Heart left ventricle (tissue), 16 donors: ENCODE data around the gene ZCWPW1. TPM values are rescaled to one million over a fixed set of nuclear protein-coding genes. Genes with fewer than 3 reads are reported as not detected.

Experiments
- ATAC-seq, 4 donors: fragments of 200-7000 bp; cut with Tn5 transposase; one replicate each; pipeline ENCODE4 v1.9.1; 2020 to 2022; ENCODE audit warnings: moderate library complexity in 4 of 4, mild to moderate bottlenecking in 3 of 4, moderate number of reproducible peaks in 1 of 4
- DNase-seq, 5 donors: peaks; one replicate each; pipeline ENCODE4 v3.0.0-alpha.2; 2020
- H3K27ac ChIP-seq, 12 donors: fragments of 200-600 bp; sonication (generic) in 4 of 12; one replicate each; pipeline versions ENCODE4 v1.5.0 to v1.8.0; 2016 to 2022; ENCODE audit warnings: mild to moderate bottlenecking in 2 of 12
- H3K27me3 ChIP-seq, 9 donors: fragments of 200-600 bp; sonication (generic) in 2 of 9; one replicate each; pipeline versions ENCODE4 v1.5.1 to v1.8.0; 2016 to 2022; ENCODE audit warnings: mild to moderate bottlenecking in 3 of 9
- H3K36me3 ChIP-seq, 9 donors: fragments of 200-600 bp; sonication (generic) in 2 of 9; one replicate each; pipeline versions ENCODE4 v1.5.0 to v1.8.0; 2018 to 2022; ENCODE audit warnings: mild to moderate bottlenecking in 2 of 9
- H3K4me1 ChIP-seq, 12 donors: fragments of 200-600 bp; sonication (generic) in 4 of 12; one replicate each; pipeline versions ENCODE4 v1.5.0 to v1.8.0; 2016 to 2022; ENCODE audit warnings: mild to moderate bottlenecking in 3 of 12
- H3K4me3 ChIP-seq, 12 donors: fragments of 200-600 bp; sonication (generic) in 4 of 12; one replicate each; pipeline versions ENCODE4 v1.5.0 to v1.8.0; 2017 to 2022; ENCODE audit warnings: mild to moderate bottlenecking in 9 of 12, moderate library complexity in 4 of 12
- H3K9me3 ChIP-seq, 12 donors: fragments of 200-600 bp; sonication (generic) in 4 of 12; one replicate each; pipeline versions ENCODE4 v1.5.0 to v1.8.0; 2016 to 2022; ENCODE audit warnings: mild to moderate bottlenecking in 1 of 12
- POLR2A ChIP-seq, 2 donors: fragments of 450-650 bp; IDR thresholded peaks; one replicate each; pipeline ENCODE4 v1.6.1; 2017; ENCODE audit warnings: antibody characterized with exemption in 2 of 2, mild to moderate bottlenecking in 2 of 2, moderate library complexity in 2 of 2
- WGBS, 4 donors: extraction: QIAGEN DNeasy Blood & Tissue Kit in 2 of 4; methylation state at CpG; one replicate each; pipeline versions ENCODE4 v1.1.5 to v1.1.7; 2013 to 2018; 5-methylcytosine and 5-hydroxymethylcytosine counted together
- intact Hi-C, 10 donors: fragments of 100-400 bp; cut with DNase I; formaldehyde crosslinking; loops; one replicate each; pipeline versions ENCODE4 v1.11.1 to v1.14.2; 2022
- polyA plus RNA-seq, 2 donors: library from polyadenylated mRNA; stranded (reverse); fragments of 200-250 nt; gene quantifications; one replicate each; pipeline ENCODE4 v1.2.3, GENCODE V29; 2013
- total RNA-seq, 9 donors: library from RNA; depleted of rRNA in 2 of 9; stranded (reverse); fragments of >200 nt in 2 of 9; fragmentation: NEBNext Ultra II Directional in 3 of 9; extraction: Animal tissue kit (Norgen Biotek cat#: 25700) in 3 of 9; gene quantifications; one replicate each; pipeline versions ENCODE4 v1.1.0 to v1.2.4, GENCODE V29; 2016 to 2023
- TF ChIP-seq, protein P1 (sequence below), 12 donors: fragments of 200-600 bp; sonication (generic) in 4 of 12; IDR thresholded peaks; one replicate each; pipeline versions ENCODE4 v1.5.0 to v1.8.0; 2018 to 2022; ENCODE audit warnings: antibody characterized with exemption in 12 of 12, mild to moderate bottlenecking in 5 of 12
- donor health status: ischemic (EF 13 %, LVEDD 7.1; RV severe dilation, severe dysfunction).
- donor health status: healthy with polysubstance abuse.
- donor health status: DM: no; HTN: yes; CAD: no.
- donor health status: DM: no; HTN: no; CAD: no.
- donor health status: ischemic (EF 25% LVEDD 6.9; RV normal size, moderate dysfunction).
- donor health status: ischemic (EF 25% LVEDD 5.7; RV mildly dilated, moderate dysfunction).
- donor health status: healthy.
- donor health status: DM: yes; HTN: yes; CAD: no.
- donor health status: ischemic (EF 35%, LVEDD 5.7; RV mildly dilated, moderate dysfunction).
- donor health status: nonischemic (EF 11% LVEDD 7.7; RV severe dilation, severe dysfunction).
- donor health status: DM: yes; HTN: yes; CAD: no.
- donor health status: PGD.
- donor health status: ischemic (EF 29% LVEDD 5.4; RV normal size, mild dysfunction).
- donor health status: nonischemic (EF 23%, LVEDD 6.1; RV moderate dilation, normal function).

ZCWPW1 gene
- total and polyA plus RNA-seq, 11 donors = 2.8 to 6.4 (median 4.0) TPM

DNA sequence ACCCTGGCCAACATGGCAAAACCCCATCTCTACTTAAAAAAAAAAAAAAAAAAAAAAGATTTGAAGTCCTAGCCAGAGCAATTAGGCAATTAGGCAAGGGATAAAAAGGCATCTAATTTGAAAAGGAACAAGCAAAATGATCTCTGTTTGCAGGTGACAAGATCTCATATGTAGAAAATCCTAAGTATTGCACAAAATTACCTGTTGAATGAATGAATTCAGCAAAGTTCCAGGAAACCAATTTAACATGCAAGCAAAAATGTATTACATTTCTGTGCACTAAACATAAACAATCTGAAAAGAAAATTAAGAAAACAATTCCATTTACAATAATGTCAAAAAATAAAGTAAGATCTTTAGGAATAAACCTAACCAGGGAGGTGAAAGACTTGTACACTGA, 65.4 kb downstream of the ZCWPW1 start:
- no peak for TF ChIP-seq POLR2A (IDR thresholded peaks at IDR 0.05)
- TF ChIP-seq, protein P1, sequence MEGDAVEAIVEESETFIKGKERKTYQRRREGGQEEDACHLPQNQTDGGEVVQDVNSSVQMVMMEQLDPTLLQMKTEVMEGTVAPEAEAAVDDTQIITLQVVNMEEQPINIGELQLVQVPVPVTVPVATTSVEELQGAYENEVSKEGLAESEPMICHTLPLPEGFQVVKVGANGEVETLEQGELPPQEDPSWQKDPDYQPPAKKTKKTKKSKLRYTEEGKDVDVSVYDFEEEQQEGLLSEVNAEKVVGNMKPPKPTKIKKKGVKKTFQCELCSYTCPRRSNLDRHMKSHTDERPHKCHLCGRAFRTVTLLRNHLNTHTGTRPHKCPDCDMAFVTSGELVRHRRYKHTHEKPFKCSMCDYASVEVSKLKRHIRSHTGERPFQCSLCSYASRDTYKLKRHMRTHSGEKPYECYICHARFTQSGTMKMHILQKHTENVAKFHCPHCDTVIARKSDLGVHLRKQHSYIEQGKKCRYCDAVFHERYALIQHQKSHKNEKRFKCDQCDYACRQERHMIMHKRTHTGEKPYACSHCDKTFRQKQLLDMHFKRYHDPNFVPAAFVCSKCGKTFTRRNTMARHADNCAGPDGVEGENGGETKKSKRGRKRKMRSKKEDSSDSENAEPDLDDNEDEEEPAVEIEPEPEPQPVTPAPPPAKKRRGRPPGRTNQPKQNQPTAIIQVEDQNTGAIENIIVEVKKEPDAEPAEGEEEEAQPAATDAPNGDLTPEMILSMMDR (IDR thresholded peaks at IDR 0.05) = no peak
- intact Hi-C loops = no loop called here
- Histone ChIP-seq H3K27me3 (no peaks in the 10 kb centered on the region), H3K27ac (no peak overlapping the region), H3K9me3 (no peaks in the 10 kb centered on the region), H3K4me1 (peaks cover 0 to 34% (median 0%) of the 10 kb centered on the region in 12 donors), H3K36me3 (peaks cover 0 to 85% (median 62%) of the 10 kb centered on the region in 9 donors), H3K4me3 (no peak overlapping the region)
- DNase-seq (no peak), ATAC-seq (no peak)

DNA sequence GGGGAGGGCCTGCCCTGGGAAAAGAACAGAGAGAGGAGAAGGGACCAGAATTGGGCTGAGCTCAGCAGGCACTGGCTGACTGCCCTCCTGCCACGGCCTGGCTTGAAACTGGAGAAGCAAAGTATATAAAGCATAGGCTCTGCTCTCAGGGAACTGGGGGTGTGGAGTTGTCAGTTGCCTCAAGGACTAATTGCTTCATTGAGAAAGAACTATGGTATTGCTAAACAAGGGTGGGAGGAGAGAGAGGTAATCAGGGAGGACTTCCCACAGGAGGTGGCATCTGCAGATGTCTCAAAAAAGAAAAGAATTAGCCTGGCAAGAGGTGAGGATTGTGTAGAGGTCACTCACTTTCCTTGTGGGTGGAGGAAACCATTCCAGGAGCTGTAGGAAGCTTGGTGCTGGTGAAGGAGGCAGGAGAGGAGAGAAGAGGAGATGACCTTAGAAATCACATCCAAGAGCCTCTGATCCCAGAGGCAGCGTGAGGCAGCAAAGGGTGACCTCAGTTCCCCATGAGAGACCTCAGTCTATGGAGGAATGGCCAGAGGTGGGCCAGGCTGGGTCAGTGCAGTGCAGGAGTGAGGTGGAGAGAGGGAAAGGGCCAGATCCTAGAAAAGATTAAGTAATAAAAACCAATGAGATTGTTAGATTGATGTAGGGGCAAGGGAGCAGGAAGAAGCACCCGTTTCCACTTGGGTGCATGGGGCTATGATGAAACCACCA, 68.2 kb downstream of the ZCWPW1 start:
- H3K36me3 ChIP-seq = peaks cover 0 to 98% (median 90%) of the 10 kb centered on the region in 9 donors

DNA sequence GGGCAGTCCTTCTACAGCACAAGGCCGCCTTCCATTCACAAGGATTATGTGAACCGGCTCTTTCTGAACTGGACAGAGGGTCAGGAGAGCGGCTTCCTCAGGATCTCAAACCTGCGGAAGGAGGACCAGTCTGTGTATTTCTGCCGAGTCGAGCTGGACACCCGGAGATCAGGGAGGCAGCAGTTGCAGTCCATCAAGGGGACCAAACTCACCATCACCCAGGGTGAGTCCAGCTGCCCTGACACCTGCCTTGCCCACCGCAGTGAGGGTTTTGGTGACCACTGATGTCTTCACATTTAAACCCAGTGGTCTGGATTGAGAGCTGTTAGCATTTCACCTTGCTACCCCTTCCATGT, 69.7 kb downstream of the ZCWPW1 start:
- 90 to 96% (median 95%) methylated on average over 4 to 8 of the region's 8 CpGs for WGBS, 4 donors
- Histone ChIP-seq H3K36me3 (peaks cover 0 to 100% (median 97%) of the 10 kb centered on the region in 9 donors), H3K9me3 (no peaks in the 10 kb centered on the region), H3K27ac (no peak overlapping the region), H3K27me3 (no peaks in the 10 kb centered on the region), H3K4me3 (no peak overlapping the region), H3K4me1 (no peaks in the 10 kb centered on the region)
- ATAC-seq = no peak
- DNase-seq = no peak
- intact Hi-C loops = loop anchor here in 1 of 10 donors (10.0 kb wide), 2 partner anchors 56 to 224 kb away; no protein-coding TSS in a partner anchor
- TF ChIP-seq POLR2A (IDR thresholded peaks at IDR 0.05) = no peak
- TF ChIP-seq, protein P1 (IDR thresholded peaks at IDR 0.05) = no peak

More for the DNA sequence above, 68.2 kb downstream of the ZCWPW1 start:
- no peak overlapping the region for H3K4me3 ChIP-seq
- H3K4me1 ChIP-seq = peaks cover 0 to 7% (median 0%) of the 10 kb centered on the region in 12 donors
- no peaks in the 10 kb centered on the region for H3K9me3 ChIP-seq
- no peak for DNase-seq
- H3K27me3 ChIP-seq = no peaks in the 10 kb centered on the region
- WGBS, 4 donors = 86 to 91% (median 89%) methylated on average over 3 of the region's 3 CpGs
- no peak overlapping the region for H3K27ac ChIP-seq
- TF ChIP-seq, protein P1 (IDR thresholded peaks at IDR 0.05) = no peak
- TF ChIP-seq POLR2A (IDR thresholded peaks at IDR 0.05) = no peak
- no peak for ATAC-seq
- intact Hi-C loops = no loop called here

DNA sequence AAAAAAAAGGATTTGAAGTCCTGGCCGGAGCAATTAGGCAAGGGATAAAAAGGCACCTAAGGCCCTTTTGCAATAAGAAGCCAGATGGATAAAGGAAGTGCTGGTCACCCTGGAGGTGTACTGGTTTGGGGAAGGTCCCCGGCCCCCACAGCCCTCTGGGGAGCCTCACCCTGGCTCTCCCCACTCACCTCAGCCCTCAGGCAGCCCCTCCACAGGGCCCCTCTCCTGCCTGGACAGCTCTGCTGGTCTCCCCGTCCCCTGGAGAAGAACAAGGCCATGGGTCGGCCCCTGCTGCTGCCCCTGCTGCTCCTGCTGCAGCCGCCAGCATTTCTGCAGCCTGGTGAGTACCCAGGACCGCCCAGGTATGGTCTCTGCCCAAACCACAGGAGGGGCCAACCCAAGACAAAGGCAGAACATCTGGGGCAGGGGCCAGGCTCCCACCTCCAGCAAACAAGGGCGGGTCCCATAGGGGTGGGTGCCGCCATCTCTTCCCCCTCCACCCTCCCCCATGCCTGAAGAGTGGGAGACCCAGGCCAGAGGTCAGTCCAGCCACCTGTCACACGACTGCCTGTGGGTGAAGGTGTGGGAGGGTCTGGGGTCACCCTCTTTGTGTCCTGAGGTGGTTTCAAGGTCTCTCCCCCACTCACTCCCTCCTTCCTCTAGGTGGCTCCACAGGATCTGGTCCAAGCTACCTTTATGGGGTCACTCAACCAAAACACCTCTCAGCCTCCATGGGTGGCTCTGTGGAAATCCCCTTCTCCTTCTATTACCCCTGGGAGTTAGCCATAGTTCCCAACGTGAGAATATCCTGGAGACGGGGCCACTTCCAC, 70.3 kb downstream of the ZCWPW1 start, which contains the start of gene PILRB:
PILRB (plus strand) TSS at position 91 of the 830 bp plus-strand sequence; CDS start at position 277, 186 bp downstream.
- DNase-seq (no peak), ATAC-seq (peak in 2 of 4 donors; percentile 20 to 21)
- WGBS, 4 donors = 78 to 86% (median 85%) methylated on average over 8 to 11 of the region's 11 CpGs
- TF ChIP-seq, protein P1 (IDR thresholded peaks at IDR 0.05) = no peak
- TF ChIP-seq POLR2A (IDR thresholded peaks at IDR 0.05) = no peak
- Histone ChIP-seq H3K27ac (peak within 1 kb of the TSS in 1 of 12 donors; percentile 20), H3K9me3 (no peaks in the 10 kb centered on the region), H3K4me3 (no peak within 1 kb of the TSS), H3K36me3 (peaks cover 0 to 100% (median 98%) of the 10 kb centered on the region in 9 donors), H3K4me1 (no peaks in the 10 kb centered on the region), H3K27me3 (no peaks in the 10 kb centered on the region)
- intact Hi-C loops = loop anchor here in 1 of 10 donors (10.0 kb wide), 2 partner anchors 57 to 223 kb away; no protein-coding TSS in a partner anchor
